Measurements from ENCODE around the gene SPC24.
"Not testable (repeated sequence)": the region's sequence is repeated elsewhere in the genome, so short reads cannot be mapped to it uniquely, and the experiment has no call there.

Gene SPC24

GRCh38 chr19:11164879-11165406 is 9.4 kb upstream of the SPC24 start:
- DNase-seq (ENCODE audit: low spot score): no peak

- DNase-seq (ENCODE audit: low spot score): no peak
These were observed 8.7 kb upstream of the SPC24 start for GRCh38 chr19:11164296-11164695.

- not testable (repeated sequence) for DNase-seq (ENCODE audit: low spot score)
These were observed 4.8 kb upstream of the SPC24 start for GRCh38 chr19:11160440-11160768.

- no peak for DNase-seq (ENCODE audit: low spot score)
These were observed 4.2 kb upstream of the SPC24 start for GRCh38 chr19:11159598-11160439.

- no peak for DNase-seq (ENCODE audit: low spot score)
These were observed 917 bp downstream of the SPC24 start for GRCh38 chr19:11154683-11155047.

- no peak for DNase-seq (ENCODE audit: low spot score)
These were observed 3.1 kb downstream of the SPC24 start for GRCh38 chr19:11152318-11153062.

- DNase-seq (ENCODE audit: low spot score): no peak
These were observed 4.4 kb downstream of the SPC24 start for GRCh38 chr19:11151181-11151580.

- no peak for DNase-seq (ENCODE audit: low spot score)
These were observed 7.6 kb downstream of the SPC24 start for GRCh38 chr19:11148001-11148400.

GRCh38 chr19:11145536-11145924 is 10.1 kb downstream of the SPC24 start:
- DNase-seq (ENCODE audit: low spot score): no peak

- DNase-seq (ENCODE audit: low spot score): no peak
These were observed 12.9 kb downstream of the SPC24 start for GRCh38 chr19:11142528-11143171.

- no peak for DNase-seq (ENCODE audit: low spot score)
These were observed 13.6 kb downstream of the SPC24 start for GRCh38 chr19:11141937-11142527.

- no peak for DNase-seq (ENCODE audit: low spot score)
These were observed 14.7 kb downstream of the SPC24 start for GRCh38 chr19:11140896-11141295.

GRCh38 chr19:11140023-11140538 is 15.5 kb downstream of the SPC24 start:
- not testable (repeated sequence) for DNase-seq (ENCODE audit: low spot score)

- DNase-seq (ENCODE audit: low spot score): no peak
These were observed 16.8 kb downstream of the SPC24 start for GRCh38 chr19:11138601-11139300.

GRCh38 chr19:11137542-11138384 is 17.8 kb downstream of the SPC24 start:
- DNase-seq (ENCODE audit: low spot score): no peak

GRCh38 chr19:11136400-11137101 is 19.0 kb downstream of the SPC24 start:
- DNase-seq (ENCODE audit: low spot score): no peak

- DNase-seq (ENCODE audit: low spot score): no peak
These were observed 24.1 kb downstream of the SPC24 start for GRCh38 chr19:11131471-11131870.

- DNase-seq (ENCODE audit: low spot score): peak; percentile 82
These were observed 24.6 kb downstream of the SPC24 start for GRCh38 chr19:11130824-11131455.

GRCh38 chr19:11127905-11128304 is 27.7 kb downstream of the SPC24 start:
- DNase-seq (ENCODE audit: low spot score): no peak

Measured in NAMALWA (cell line).